WI38 (cell line): ENCODE data around the gene SLC50A1.

Experiments used
- H3K4me3 ChIP-seq: 2 replicates; pipeline ENCODE4 v1.5.1; 2011; ENCODE audit warnings: low read depth, mild to moderate bottlenecking, control low read depth, low read length
- TF ChIP-seq, protein P1 (sequence below): IDR thresholded peaks from 2 replicates; pipeline ENCODE4 v1.5.1; 2012; ENCODE audit warnings: low read depth, mild to moderate bottlenecking, control low read depth, low read length

The SLC50A1 gene

GRCh38 chr1:155179112-155180031 is 43.7 kb downstream of the SLC50A1 start:
- H3K4me3 ChIP-seq, result no peak overlapping the region
- TF ChIP-seq, protein P1, sequence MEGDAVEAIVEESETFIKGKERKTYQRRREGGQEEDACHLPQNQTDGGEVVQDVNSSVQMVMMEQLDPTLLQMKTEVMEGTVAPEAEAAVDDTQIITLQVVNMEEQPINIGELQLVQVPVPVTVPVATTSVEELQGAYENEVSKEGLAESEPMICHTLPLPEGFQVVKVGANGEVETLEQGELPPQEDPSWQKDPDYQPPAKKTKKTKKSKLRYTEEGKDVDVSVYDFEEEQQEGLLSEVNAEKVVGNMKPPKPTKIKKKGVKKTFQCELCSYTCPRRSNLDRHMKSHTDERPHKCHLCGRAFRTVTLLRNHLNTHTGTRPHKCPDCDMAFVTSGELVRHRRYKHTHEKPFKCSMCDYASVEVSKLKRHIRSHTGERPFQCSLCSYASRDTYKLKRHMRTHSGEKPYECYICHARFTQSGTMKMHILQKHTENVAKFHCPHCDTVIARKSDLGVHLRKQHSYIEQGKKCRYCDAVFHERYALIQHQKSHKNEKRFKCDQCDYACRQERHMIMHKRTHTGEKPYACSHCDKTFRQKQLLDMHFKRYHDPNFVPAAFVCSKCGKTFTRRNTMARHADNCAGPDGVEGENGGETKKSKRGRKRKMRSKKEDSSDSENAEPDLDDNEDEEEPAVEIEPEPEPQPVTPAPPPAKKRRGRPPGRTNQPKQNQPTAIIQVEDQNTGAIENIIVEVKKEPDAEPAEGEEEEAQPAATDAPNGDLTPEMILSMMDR, result no peak

GRCh38 chr1:155181371-155182051 is 45.9 kb downstream of the SLC50A1 start:
- TF ChIP-seq, protein P1, result no peak
- H3K4me3 ChIP-seq, result no peak overlapping the region

DNA sequence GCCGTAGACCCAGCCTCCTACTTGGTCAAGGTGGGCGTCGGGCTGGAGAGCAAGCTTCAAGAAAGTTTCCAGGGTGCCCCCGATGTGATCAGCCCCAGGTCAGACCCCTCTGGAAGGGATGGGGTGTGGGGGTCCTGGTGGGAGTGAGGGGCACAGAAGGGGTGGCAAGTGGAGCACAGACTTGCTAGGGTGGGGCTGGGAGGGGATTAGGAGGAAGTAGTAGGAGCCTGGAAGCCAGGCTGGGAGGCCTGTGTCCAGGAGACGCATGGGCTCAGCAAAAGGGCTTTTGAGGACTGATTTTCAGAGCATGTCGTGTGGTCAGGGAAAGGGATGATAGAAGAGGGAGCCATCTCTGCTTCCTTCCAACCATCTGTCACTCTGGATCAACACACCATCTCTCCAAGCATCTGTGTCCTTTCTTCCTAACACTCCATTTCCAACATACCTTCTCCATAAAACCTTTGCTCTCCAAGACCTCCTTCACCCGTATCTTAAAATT is 46.4 kb downstream of the SLC50A1 start:
- TF ChIP-seq, protein P1, result no peak
- no peak overlapping the region for H3K4me3 ChIP-seq

DNA sequence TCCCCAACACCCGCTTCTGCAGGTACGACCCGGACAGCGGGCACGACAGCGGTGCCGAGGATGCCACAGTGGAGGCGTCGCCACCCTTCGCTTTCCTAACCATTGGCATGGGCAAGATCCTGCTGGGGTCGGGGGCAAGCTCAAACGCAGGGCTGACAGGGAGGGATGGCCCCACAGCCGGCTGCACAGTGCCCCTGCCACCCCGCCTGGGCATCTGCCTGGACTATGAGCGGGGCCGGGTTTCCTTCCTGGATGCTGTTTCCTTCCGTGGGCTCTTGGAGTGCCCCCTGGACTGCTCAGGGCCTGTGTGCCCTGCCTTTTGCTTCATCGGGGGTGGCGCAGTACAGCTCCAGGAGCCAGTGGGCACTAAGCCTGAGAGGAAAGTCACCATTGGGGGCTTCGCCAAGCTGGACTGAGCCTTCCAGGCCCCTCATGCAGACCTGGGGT is 48.1 kb downstream of the SLC50A1 start:
- TF ChIP-seq, protein P1, result no peak
- H3K4me3 ChIP-seq, result no peak overlapping the region

DNA sequence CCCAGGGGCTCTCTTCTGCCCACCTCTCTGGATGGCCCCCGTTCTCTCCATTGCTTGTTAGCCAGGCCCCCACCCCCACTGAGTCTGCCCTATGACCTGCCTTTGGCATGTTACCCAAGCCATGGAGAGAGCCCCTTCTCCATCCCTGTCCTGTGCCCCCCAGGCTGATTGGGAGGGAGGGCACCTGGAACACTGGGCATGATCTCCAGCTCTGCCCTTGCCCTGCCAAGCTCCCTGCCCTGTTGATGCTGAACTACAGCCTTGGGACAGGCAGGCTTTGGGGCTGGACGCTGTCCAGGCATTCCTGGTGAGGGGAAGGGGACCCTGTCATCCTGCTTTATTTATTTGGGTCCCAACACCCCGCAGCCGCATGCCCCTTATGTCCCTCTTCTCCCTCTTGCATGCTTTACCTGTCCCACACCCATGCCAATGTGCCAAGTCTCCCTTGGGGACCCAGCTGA is 48.7 kb downstream of the SLC50A1 start:
- H3K4me3 ChIP-seq, result no peak overlapping the region
- TF ChIP-seq, protein P1, result no peak

GRCh38 chr1:155184835-155185782 is 49.5 kb downstream of the SLC50A1 start:
- TF ChIP-seq, protein P1, result no peak
- H3K4me3 ChIP-seq, result no peak overlapping the region
